NCI-H510A (cell line): ENCODE measurements around the gene YY1.
"Not testable (repeated sequence)": the region's sequence is repeated elsewhere in the genome, so short reads cannot be mapped to it uniquely, and the experiment has no call there.

Experiments
- DNase-seq: peaks from one replicate; lab custom pipeline; 2025; lab: John Stamatoyannopoulos, UW

The YY1 gene

DNA sequence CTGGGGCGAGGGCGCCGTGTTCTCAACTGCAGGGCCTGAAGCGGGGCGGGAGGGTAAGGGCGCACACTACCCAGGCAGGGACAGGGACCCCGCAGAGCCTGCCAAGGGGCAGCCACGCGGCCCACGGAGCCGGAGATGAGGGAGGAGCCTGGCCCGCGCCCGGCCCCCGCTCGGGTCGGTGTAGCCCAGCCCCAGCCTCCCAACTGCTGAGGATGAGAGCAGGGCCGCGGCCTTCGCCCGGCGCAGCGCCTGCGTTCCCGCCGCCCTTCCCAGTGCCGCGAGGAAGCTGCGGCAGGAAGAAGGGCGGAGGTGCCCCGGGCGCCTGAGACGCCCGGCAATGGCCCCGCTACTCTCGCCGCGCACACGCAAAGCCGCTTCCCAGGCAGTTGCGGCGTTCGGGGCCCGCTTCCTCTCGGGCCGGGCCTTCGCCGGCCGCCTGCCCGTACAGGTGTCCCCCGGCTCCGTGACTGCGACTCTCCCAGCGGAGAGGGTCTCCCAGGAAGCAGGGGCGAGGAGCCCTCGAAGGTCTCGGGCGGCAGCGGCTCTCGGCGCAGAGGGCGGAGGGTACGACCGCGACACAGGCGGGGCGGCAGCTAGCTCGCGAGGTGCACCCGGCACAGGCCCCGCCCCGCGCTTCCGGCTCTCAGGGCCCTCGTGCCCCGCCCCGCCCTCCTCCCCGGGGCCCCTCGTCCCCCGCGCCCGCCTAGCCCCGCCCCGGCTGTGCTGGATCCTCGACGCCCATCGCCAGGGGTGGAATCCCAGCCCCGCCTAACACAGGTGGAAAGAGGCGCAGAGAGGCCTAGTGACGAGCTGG is 24.8 kb upstream of the YY1 start:
- DNase-seq: peak; percentile 98

DNA sequence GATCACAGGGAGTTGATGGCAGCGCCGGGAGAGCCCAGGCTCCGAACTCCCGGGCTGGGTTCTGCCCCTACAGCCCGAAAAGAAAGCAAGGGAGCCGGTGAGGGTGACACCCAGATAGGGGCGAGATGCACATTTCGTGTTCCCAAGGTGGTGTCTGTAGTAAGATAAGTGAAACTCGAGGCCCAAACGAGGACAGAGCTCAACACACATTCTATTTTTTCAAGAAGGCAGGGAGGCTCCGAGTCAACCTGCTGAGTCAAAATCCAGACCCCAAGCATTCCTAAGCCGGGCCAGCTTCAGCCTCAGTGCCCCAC is 24.2 kb upstream of the YY1 start:
- DNase-seq: no peak

DNA sequence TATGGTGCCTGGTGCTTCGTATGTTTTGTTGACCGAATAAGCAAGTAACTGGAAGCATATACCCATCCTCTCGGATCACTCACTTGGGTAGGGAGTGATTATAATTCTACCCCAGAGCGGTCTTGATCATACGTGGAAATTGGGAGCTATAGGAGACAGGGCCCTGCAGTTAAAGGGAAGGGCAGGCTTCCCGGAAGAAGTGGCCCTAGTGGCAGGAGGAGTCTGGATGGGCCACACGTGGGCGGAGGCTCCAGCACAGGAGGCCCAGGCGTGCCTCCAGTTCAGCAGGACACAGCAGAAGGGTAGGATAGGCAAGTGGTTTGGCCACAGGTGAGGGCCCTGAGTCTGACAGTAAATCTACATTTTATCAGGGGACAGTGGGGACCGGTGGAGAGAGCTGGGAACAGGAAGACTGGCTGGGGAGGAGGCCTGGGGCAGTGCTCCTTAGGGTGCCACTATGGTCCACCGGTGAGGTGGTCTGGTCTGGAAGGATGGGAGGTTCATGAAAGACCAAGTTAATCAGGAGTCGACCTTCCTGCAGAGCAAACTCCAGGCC is 23.5 kb upstream of the YY1 start:
- DNase-seq: peak; percentile 10

DNA sequence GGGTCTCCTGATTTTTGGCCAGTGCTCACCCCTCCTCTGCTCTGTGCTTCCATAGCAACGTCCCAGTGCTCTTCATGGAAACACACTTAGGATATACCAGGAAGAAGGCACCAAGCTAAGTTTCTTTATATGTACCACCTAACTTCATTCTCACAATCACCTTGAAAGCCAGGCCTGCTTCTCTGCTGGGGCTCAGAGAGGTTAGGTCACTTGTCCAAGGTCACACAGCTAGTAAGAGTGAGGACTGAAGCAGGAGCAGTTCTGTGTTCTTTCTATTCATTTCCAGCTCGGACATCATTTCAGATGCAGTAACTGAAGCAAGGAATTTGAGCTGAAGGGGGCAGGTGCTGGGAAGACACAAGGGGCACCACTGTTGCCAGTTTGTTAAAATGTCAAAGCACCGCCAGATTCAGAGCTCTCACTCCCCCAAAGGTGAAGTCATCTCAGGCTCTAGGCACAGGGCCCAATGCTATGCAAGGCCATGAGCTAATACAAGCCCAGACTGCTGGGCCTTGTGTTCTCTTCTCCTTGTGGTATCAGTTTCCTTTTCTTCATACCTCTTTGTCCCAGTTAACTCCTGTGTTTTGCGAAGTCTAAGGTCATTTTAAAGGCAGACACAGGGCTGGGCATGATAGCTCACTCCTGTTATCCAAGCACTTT is 19.7 kb upstream of the YY1 start:
- no peak for DNase-seq

DNA sequence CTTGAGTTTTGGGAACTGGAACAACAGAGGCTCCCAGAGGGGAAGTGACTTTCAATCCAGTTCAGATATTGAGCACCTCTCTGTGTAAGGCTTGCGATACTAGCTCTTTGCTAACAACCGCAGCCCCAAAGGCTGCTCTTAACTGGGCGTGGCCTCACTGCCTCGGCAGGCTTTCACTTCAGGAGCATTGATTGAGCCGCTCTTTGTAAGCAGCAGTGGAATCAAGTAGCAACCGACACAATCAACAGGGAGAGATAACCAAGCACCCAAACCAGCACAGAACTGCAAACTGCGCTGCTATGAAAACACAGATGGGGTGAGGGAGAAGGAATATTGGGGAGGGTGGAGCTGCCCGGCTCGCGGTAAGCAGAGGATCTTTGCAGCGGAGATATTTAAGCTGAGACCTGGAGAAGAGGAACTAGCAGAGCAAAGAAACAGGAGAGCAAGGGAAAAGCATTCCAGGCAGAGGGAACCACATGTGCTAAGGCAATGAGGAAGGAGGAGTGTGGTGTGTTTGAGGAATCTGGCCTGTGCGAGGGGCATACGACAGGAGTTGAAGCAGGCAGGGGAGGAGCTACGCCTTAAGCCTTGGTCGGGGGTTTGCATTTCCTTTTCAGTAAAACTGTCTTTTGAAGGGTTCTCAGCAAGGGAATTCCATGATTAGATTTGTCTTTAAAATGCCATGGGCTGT is 17.3 kb upstream of the YY1 start:
- DNase-seq: peak; percentile 68

DNA sequence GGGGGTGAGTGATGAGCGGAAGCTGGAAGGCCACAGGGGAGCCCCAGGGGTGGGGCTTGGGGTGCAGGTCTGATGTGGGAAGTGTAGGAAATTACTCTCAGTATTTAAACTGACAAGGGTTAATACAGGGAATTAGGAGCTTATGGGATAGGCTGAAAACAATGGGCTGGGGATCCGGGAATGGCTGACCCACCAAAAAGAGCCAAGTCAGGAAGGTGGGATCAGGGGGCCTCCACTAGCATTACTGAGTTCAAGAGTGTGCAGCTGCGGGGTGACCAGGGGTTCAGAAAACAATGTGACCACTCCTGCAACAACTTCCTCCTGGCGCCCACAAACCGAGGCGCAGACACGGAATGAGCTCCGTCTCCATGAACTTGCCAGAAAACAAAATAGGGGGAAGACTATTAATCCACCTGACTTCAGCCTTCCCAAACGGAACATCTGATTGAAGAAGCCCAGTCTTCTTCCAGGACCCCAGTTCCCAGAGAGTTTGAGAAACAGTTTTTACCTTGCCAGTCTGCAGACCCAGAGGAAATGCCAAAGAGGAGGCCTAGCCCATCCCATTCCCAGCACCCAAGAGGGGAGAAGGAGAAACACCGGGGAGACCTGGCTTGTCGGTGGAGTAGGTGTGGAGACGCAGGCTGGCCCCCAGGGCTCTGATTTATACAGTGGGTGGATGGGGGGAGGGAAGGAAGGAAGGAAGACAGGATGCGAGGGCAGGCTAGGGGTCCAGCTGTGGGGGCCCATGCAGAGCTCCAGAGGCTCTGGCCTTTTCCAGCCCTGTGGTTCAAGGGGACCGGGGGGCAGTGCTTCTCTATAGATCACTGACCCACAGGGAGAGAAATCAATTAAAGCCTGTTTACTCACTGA is 16.5 kb upstream of the YY1 start:
- no peak for DNase-seq

DNA sequence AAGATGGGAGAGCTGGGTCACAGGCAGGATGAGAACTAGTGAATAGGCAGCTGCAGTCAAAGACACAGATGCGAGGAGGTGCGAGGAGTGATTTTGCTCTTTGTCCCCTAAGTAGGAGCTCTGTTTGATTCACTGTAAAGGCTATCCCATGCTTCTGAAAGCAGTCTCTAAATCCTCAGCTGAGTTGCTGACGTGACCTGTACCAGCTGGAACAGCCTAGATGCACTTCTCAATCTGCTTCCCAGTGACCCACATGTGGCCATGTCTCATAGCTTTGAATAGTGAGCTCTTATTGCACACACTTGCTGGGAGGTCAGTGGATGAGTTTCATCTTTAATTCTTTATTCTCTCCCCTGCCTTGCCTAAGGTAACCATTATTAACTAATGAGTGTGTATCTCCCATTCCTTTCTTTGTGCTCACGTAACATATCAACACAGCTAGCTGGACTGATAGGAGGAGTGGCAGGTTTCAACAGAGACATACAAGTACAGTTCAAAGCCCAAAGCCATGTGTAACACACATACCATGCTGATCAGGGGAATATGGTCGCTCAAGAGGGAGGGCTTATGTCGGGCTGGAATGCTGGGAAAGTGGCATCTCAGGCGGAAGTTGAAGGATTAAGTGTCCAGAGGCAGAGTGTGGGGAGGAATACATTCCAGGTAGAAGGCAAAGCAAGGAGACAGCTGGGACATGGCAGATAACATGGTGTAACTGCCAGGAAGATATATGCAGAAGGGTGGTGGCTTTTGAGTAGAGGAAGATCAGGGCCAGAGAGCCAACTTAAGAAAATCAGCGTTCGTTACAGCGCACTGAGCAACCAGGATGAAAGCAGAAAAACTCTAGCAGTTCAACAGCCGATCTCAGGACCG is 15.4 kb upstream of the YY1 start:
- DNase-seq: no peak

DNA sequence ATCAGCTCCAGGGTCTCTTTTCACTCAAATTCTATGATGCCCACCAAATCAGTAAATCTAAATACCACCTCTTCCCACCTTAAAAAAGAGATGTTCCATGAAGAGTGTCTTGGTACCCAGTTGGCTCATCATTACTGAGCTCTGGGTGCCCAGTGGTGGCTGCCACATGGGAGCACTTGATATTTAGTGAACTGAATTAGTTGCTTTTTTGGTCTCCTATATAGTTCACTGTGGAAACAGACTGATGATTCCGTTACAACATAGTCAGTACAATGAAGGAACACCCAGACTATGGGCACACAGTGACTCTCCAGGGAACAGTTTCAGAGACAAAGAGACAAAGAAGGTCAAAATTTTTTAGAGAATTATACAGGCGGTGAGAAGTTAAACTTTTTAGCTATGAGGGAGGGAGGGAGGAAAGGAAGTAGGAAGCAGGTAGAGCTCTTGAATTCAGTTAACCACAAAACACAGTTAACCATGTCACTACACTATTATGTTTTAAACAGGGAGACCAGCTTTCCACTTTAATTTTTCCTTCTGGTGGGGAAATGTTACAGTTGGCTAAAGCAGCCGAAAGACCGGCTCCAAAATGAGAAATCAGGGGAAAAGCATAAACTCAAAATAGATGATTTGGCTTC is 14.6 kb upstream of the YY1 start:
- DNase-seq: no peak

DNA sequence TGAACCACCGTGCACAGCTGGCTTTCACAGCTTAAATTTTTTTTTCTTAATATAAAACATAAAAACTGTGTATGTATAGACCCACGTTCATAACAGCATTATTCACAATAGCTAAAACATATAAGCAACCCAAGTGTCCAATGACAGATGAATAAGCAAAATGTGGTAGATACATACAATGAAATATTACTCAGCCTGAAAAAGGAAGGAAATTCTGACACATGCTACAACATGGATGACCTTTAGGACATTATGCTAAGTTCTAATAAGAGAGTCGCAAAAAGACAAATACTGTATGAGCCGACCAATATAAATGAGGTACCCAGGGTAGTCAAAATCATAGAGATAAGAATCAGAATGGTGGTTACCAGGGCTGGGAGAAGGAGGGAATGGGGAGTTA is 13.8 kb upstream of the YY1 start:
- no peak for DNase-seq

DNA sequence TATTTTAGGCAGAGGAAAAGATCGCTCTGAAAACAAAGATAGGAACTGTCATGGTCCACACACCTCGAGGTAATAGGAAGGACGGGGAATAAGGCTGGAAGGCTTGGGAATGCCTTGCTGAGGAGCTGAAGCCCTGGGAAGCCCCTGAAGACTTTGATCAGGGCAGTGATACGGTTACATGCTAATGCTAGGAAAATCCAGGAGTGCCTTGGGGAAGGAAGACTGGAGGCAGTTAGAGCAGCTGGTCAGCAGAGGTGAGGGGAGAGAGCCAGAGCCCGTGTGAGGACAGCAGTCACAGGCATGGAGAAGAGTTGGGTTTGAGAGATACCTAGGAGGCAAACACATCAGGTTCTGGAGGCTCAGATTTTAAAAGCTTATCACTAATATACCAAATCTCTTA is 8.6 kb upstream of the YY1 start:
- DNase-seq: no peak

DNA sequence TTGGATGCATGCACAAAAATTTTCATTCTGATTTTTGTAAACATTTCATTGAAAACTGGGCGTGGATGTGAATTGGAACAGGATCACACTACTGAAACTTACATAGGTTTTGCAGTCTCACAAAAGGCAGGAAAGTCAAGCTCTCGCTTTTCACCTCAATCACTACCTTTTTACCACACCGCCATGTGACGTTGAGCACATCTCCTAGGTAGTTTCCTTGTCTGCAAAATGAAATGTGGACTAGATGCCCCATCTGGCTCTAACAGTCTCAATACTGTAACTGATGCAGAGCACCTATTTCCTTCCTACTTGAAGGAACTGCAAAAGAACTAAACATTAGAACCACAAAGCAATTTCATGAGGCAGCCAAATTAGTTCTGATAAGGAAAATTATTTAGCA is 4.4 kb upstream of the YY1 start:
- DNase-seq: no peak

DNA sequence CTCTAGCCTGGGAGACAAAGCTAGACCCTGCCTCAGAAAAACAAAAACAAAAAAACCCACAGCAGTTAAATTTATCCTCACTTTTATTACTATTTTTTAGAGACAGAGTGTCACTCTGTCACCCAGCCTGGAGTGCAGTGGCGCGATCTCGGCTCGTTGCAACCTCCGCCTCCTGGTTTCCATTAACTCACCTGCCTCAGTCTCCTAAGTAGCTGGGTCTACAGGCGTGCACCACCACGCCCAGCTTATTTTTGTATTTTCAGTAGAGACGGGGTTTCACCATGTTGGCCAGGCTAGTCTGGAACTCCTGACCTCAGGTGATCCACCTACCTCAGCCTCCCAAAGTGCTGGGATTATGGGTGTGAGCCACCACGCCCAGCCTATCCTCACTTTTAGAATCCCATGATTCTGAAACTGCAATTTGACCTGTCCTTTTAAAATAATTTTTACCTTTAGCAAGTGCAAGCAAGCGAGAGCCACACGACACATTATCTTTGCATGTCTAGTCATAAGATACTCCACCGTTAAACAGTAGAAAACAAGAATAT is 2.6 kb upstream of the YY1 start:
- DNase-seq: not testable (repeated sequence)

DNA sequence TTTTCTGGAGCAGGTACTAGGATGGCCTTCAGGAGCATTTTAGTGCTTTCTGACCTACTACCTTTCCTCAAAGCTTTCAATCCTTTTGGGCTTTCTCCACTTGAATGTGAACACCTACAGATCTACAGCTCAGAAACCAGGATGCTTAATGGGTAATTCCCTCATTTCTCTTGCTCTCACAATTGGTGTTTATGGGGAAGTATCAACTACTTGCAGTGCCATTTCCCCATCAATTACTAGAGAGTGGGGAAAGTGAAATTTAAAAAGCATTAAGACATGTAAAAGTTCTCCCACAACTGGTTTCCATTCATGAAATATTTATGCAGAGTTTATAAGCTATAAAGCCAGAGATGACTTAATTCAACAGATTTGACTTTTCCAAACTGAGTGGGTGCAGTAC is 2.1 kb upstream of the YY1 start:
- DNase-seq: no peak

DNA sequence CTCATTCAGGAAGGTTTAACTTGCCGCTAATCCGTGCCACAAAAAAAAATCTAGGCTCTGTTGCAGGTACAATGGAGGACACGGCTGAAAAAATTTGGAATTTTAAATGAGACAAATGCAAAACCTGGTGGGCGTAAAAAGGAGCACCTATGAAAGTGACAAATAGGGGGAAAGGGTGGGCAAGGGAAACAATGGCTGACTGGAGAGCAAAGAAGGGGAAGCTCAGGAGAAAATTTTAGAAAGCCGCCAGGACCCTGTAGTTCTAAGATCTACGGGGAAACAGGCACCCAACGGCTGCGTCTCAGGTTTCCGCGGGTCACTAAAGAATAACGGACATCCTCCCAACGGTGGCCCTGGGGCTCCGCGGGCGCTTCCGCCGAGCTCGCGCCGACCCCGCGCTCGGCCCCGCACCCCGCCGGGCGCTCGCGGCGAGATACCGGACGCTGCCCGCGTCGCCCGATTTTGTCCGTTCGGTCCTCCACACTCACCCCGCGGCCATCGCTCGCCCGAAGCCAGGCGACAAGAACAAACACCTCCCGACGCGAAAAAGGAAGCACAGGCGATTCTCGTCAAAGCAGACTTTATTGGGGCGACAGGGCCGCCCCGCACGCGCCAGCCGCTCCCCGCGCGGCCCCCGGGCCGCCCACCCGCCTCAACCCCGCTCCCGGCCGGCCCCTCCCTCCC is 1.1 kb upstream of the YY1 start:
- peak; percentile 12 for DNase-seq

DNA sequence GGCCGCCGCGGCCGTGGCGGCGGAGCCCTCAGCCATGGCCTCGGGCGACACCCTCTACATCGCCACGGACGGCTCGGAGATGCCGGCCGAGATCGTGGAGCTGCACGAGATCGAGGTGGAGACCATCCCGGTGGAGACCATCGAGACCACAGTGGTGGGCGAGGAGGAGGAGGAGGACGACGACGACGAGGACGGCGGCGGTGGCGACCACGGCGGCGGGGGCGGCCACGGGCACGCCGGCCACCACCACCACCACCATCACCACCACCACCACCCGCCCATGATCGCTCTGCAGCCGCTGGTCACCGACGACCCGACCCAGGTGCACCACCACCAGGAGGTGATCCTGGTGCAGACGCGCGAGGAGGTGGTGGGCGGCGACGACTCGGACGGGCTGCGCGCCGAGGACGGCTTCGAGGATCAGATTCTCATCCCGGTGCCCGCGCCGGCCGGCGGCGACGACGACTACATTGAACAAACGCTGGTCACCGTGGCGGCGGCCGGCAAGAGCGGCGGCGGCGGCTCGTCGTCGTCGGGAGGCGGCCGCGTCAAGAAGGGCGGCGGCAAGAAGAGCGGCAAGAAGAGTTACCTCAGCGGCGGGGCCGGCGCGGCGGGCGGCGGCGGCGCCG is 381 bp downstream of the YY1 start:
- DNase-seq: no peak

DNA sequence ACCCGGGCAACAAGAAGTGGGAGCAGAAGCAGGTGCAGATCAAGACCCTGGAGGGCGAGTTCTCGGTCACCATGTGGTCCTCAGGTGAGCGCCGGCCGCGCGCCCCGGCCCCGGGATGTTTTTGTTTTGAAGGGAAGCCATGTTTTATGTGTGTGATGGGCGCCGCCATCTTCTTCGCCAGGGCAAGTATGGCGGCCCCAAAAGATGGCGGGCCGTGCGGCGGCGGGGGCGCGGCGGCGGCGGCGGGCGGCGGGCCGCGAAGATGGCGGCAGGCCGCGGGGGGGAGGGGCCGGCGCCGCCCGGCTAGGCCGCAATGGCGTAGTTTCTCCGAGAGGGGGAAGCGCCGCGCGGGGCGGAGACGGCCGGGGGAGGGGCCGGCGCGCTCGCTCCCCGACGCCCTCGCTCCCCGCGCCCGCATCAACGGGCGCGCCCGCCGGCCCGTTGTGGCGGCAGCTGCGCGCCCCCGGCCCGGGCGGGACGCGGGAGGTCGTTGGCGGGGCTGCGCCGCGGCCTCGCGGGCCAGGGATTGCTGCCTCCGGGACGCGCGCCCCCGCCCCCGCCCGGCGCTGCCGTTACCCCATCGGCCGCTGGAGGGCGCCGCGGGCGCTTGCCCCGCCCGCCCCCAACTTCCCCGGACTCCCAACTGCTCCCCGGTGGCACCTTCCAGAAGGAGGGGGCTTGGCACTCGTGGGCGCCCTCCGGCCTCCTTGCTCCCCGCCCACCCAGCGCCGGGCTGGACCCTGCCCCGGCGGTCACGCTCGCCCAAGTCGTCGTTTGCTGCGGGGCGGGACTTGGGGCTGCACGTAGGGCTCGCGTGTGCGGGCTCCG is 1.1 kb downstream of the YY1 start:
- peak; percentile 86 for DNase-seq

DNA sequence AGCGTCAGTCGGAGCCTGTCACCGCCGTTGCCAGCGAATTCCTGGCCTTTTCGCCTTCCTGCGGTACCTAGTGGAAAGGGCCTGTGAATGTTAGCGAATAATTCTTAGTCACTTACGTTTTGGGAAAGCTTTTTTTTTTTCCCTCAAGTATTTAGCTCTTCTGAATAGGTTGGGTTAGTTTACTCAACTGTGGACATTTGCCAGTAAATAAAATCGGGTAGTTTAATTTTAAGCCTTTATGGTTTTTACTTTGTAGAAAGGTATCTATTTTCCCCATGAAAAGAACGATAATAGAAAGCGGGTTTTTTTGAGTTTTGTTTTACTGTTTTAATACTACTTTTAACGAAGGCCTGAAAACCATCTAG is 1.7 kb downstream of the YY1 start:
- no peak for DNase-seq

DNA sequence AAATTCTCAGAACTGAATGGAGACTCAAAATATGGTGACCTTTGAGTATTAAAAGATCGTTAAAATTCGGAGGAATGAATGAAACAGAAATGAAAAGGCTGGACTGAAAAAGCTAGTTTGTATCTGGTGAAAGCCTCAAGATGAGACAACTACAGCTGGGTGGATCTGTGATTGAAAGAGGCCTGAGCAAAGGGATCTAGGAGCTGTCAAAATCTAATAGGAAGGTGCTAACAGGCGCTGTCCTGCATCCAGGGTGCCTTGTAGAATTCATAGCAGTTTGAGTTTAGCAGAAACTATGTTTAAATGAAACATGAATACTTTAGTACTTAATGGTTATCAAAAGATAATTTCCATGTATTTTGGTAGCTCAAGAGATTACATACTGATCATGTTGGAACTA is 2.3 kb downstream of the YY1 start:
- DNase-seq: no peak
